Measurements from ENCODE around the gene NR1I3. TPM values are rescaled to one million over a fixed set of nuclear protein-coding genes. Genes with fewer than 3 reads are reported as not detected.

The NR1I3 gene
- total RNA-seq, 1 donor from 2014 or later = not detected

- Histone ChIP-seq H3K4me1 (ENCODE audit: insufficient read depth, low read length) (no peaks in the 10 kb centered on the region), H3K4me3 (ENCODE audit: insufficient read depth, low read depth, low read length) (no peak overlapping the region), H3K4me2 (ENCODE audit: low read length) (no peak overlapping the region), H3K27me3 (ENCODE audit: insufficient read depth, low read length) (no peaks in the 10 kb centered on the region), H3K9me3 (ENCODE audit: insufficient read depth, low read depth, low read length) (no peaks in the 10 kb centered on the region), H3K36me3 (ENCODE audit: insufficient read depth, low read length) (no peaks in the 10 kb centered on the region), H4K20me1 (ENCODE audit: insufficient read depth, low read length) (no peaks in the 10 kb centered on the region), H2AFZ (ENCODE audit: low read depth, low read length) (no peak overlapping the region), H3K9ac (ENCODE audit: low read length) (no peak overlapping the region), H3K27ac (ENCODE audit: low read depth, low read length) (no peak overlapping the region), H3K79me2 (ENCODE audit: insufficient read depth, low read length) (no peaks in the 10 kb centered on the region)
- DNase-seq (ENCODE audit: low read depth) (no peak), FAIRE-seq (no peak)
- H3K9me3 Mint-ChIP-seq (ENCODE audit: unreplicated experiment) = peaks cover 2% of the 10 kb centered on the region
- no peak overlapping the region for H3K27ac Mint-ChIP-seq (ENCODE audit: unreplicated experiment)
- no peak overlapping the region for H3K4me3 Mint-ChIP-seq (ENCODE audit: unreplicated experiment)
- H3K4me1 Mint-ChIP-seq (ENCODE audit: low read depth, unreplicated experiment) = peaks cover 13% of the 10 kb centered on the region
- H3K36me3 Mint-ChIP-seq (ENCODE audit: low read depth, unreplicated experiment) = peaks cover 2% of the 10 kb centered on the region
- H3K27me3 Mint-ChIP-seq (ENCODE audit: low read depth, unreplicated experiment) = peaks cover 6% of the 10 kb centered on the region
- TF ChIP-seq EZH2 (IDR thresholded peaks at IDR 0.05; ENCODE audit: insufficient read depth, low read length) = no peak
- TF ChIP-seq CTCF (IDR thresholded peaks at IDR 0.05; ENCODE audit: insufficient read depth, low read depth, low read length) = no peak
These were observed 49.6 kb downstream of the NR1I3 start for GRCh38 chr1:161188381-161188780.

DNA sequence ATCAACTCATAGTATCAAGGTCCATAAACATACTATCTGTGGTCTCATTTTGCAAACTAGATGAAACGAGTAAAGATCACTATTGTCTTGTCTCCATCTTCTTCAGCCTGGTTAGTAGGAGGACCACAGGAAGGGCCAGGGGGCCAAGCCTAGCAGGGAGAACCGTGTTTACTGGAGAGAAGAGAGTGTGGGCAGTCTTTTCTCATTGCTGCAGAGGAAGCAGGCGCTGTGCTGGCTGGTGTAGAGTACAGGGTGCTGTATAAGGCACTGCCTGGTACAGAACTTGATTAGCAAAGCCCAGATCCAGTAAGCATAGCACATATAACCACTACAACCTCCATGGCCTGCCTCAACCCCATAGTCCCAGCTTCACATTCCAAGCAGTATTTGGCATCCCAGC, 50.7 kb downstream of the NR1I3 start:
- Mint-ChIP-seq H3K4me3 (ENCODE audit: unreplicated experiment) (no peak overlapping the region), H3K27ac (ENCODE audit: unreplicated experiment) (no peak overlapping the region), H3K27me3 (ENCODE audit: low read depth, unreplicated experiment) (peaks cover 6% of the 10 kb centered on the region), H3K9me3 (ENCODE audit: unreplicated experiment) (peaks cover 2% of the 10 kb centered on the region), H3K4me1 (ENCODE audit: low read depth, unreplicated experiment) (peaks cover 10% of the 10 kb centered on the region), H3K36me3 (ENCODE audit: low read depth, unreplicated experiment) (peaks cover 2% of the 10 kb centered on the region)
- Histone ChIP-seq H3K9ac (ENCODE audit: low read length) (no peak overlapping the region), H3K36me3 (ENCODE audit: insufficient read depth, low read length) (no peaks in the 10 kb centered on the region), H2AFZ (ENCODE audit: low read depth, low read length) (no peak overlapping the region), H4K20me1 (ENCODE audit: insufficient read depth, low read length) (no peaks in the 10 kb centered on the region), H3K4me2 (ENCODE audit: low read length) (no peak overlapping the region), H3K27ac (ENCODE audit: low read depth, low read length) (no peak overlapping the region), H3K79me2 (ENCODE audit: insufficient read depth, low read length) (no peaks in the 10 kb centered on the region), H3K9me3 (ENCODE audit: insufficient read depth, low read depth, low read length) (no peaks in the 10 kb centered on the region), H3K4me3 (ENCODE audit: insufficient read depth, low read depth, low read length) (no peak overlapping the region), H3K4me1 (ENCODE audit: insufficient read depth, low read length) (peaks cover 2% of the 10 kb centered on the region), H3K27me3 (ENCODE audit: insufficient read depth, low read length) (no peaks in the 10 kb centered on the region)
- DNase-seq (ENCODE audit: low read depth) = no peak
- no peak for FAIRE-seq
- TF ChIP-seq CTCF (IDR thresholded peaks at IDR 0.05; ENCODE audit: insufficient read depth, low read depth, low read length) (no peak), EZH2 (IDR thresholded peaks at IDR 0.05; ENCODE audit: insufficient read depth, low read length) (no peak)

DNA sequence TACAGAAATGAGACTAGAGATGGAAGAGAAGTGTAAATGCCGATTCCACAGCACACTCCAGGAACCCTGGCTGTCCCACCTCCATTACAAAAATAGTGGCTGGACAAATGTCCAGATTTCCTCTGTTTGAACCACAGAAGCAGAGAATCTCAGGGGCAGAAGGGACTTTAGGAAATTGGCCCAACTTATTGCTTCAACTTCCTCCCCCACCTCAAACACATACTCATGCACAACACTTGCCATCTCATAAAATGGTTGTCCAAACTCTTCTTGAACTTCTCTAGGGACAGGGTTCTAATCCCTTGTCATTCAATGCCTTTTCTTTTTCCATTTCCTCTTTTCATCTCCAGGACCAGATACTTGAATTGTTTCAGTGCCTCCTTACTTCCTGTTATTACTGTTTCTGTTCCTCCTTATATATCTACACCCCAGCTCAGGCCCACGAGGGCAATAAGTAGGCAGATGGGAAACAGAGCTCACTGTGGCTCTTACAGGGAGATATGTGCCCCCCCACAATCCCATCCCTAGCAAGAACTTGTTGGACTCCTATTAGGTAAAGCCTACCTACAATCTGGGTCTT, 52.2 kb downstream of the NR1I3 start:
- FAIRE-seq (no peak), DNase-seq (ENCODE audit: low read depth) (no peak)
- Histone ChIP-seq H2AFZ (ENCODE audit: low read depth, low read length) (peak overlapping the region; percentile 43), H4K20me1 (ENCODE audit: insufficient read depth, low read length) (no peaks in the 10 kb centered on the region), H3K27me3 (ENCODE audit: insufficient read depth, low read length) (no peaks in the 10 kb centered on the region), H3K4me1 (ENCODE audit: insufficient read depth, low read length) (peaks cover 5% of the 10 kb centered on the region), H3K9ac (ENCODE audit: low read length) (no peak overlapping the region), H3K4me2 (ENCODE audit: low read length) (no peak overlapping the region), H3K27ac (ENCODE audit: low read depth, low read length) (no peak overlapping the region), H3K4me3 (ENCODE audit: insufficient read depth, low read depth, low read length) (no peak overlapping the region), H3K79me2 (ENCODE audit: insufficient read depth, low read length) (no peaks in the 10 kb centered on the region), H3K36me3 (ENCODE audit: insufficient read depth, low read length) (no peaks in the 10 kb centered on the region), H3K9me3 (ENCODE audit: insufficient read depth, low read depth, low read length) (no peaks in the 10 kb centered on the region)
- TF ChIP-seq CTCF (IDR thresholded peaks at IDR 0.05; ENCODE audit: insufficient read depth, low read depth, low read length) (no peak), EZH2 (IDR thresholded peaks at IDR 0.05; ENCODE audit: insufficient read depth, low read length) (no peak)
- no peak overlapping the region for H3K4me3 Mint-ChIP-seq (ENCODE audit: unreplicated experiment)
- peaks cover 2% of the 10 kb centered on the region for H3K9me3 Mint-ChIP-seq (ENCODE audit: unreplicated experiment)
- H3K4me1 Mint-ChIP-seq (ENCODE audit: low read depth, unreplicated experiment) = peaks cover 14% of the 10 kb centered on the region
- peaks cover 2% of the 10 kb centered on the region for H3K36me3 Mint-ChIP-seq (ENCODE audit: low read depth, unreplicated experiment)
- H3K27me3 Mint-ChIP-seq (ENCODE audit: low read depth, unreplicated experiment) = peaks cover 4% of the 10 kb centered on the region
- H3K27ac Mint-ChIP-seq (ENCODE audit: unreplicated experiment) = peak overlapping the region; percentile 29
